GM03348 (cell line): ENCODE data around the gene DUT.
A peak's percentile ranks its signal among the peaks of the same experiment; 100 is the strongest.

Experiments used
- DNase-seq: peaks from one replicate; pipeline ENCODE4 v3.0.0; 2012; ENCODE audit warnings: low spot score

Gene DUT

GRCh38 chr15:48371550-48371949 is 40.3 kb downstream of the DUT start:
- no peak for DNase-seq

GRCh38 chr15:48371961-48372360 is 40.7 kb downstream of the DUT start:
- DNase-seq = no peak

GRCh38 chr15:48373821-48374451 is 42.7 kb downstream of the DUT start:
- peak; percentile 70 for DNase-seq

- no peak for DNase-seq
These were observed 43.2 kb downstream of the DUT start for GRCh38 chr15:48374472-48374871.

- DNase-seq = no peak
These were observed 44.5 kb downstream of the DUT start for GRCh38 chr15:48375767-48376166.

GRCh38 chr15:48380198-48380597 is 49.0 kb downstream of the DUT start:
- no peak for DNase-seq

- no peak for DNase-seq
These were observed 50.6 kb downstream of the DUT start for GRCh38 chr15:48381861-48382260.

GRCh38 chr15:48383031-48383430 is 51.8 kb downstream of the DUT start:
- DNase-seq = no peak

GRCh38 chr15:48384616-48385015 is 53.4 kb downstream of the DUT start:
- DNase-seq = no peak

GRCh38 chr15:48385031-48385830 is 54.0 kb downstream of the DUT start:
- DNase-seq = peak; percentile 81

GRCh38 chr15:48388016-48388851 is 57.0 kb downstream of the DUT start:
- no peak for DNase-seq

- no peak for DNase-seq
These were observed 57.7 kb downstream of the DUT start for GRCh38 chr15:48388910-48389309.

GRCh38 chr15:48389691-48390143 is 58.5 kb downstream of the DUT start:
- no peak for DNase-seq

GRCh38 chr15:48391950-48392349 is 60.7 kb downstream of the DUT start:
- no peak for DNase-seq

GRCh38 chr15:48392356-48392755 is 61.1 kb downstream of the DUT start:
- no peak for DNase-seq
